ENCODE data around the gene RNASEH2A.

Gene RNASEH2A

DNA sequence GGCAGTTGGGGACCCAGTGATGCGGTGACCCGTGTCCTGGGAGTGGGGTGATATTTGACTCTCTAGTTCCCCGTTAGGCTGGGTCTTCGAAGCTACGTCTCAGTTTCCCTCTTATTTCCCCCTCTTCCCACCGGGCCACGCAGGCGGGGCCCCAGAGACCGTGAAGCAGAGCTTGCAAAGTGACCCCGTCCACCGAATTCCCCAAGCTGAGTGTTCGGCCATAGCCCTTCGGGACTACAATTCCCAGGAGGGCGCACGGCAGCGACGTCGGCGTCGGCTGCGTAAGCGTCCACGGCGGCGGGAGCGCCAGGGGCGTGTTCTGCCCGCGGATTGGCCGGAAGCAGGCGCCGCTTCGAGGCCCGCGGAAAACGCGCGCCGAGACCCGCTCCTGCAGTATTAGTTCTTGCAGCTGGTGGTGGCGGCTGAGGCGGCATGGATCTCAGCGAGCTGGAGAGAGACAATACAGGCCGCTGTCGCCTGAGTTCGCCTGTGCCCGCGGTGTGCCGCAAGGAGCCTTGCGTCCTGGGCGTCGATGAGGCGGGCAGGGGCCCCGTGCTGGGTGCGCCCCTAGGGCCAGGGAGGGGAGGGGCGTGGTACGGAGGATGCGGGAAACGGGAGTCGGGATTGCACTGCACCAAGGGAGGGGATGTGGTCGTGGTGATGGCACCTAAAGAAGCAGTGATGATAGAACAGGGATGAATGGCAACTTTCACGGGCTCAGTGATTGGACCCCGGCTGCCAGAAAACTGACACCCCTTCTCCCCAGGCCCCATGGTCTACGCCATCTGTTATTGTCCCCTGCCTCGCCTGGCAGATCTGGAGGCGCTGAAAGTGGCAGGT, at the start of gene RNASEH2A:
Gene RNASEH2A (plus strand): TSS at position 343 of the 840 bp plus-strand sequence. CDS start 90 bp downstream, at position 433.
- peaks cover 1% of the 10 kb centered on the region for H3K36me3 Mint-ChIP-seq
- H3K27me3 Mint-ChIP-seq, result no peaks in the 10 kb centered on the region
- no peaks in the 10 kb centered on the region for H3K9me3 Mint-ChIP-seq
- H3K4me3 Mint-ChIP-seq, result peak within 1 kb of the TSS; percentile 96
- peaks cover 23% of the 10 kb centered on the region for H3K4me1 Mint-ChIP-seq
- H3K27ac Mint-ChIP-seq, result peak within 1 kb of the TSS; percentile 84

DNA sequence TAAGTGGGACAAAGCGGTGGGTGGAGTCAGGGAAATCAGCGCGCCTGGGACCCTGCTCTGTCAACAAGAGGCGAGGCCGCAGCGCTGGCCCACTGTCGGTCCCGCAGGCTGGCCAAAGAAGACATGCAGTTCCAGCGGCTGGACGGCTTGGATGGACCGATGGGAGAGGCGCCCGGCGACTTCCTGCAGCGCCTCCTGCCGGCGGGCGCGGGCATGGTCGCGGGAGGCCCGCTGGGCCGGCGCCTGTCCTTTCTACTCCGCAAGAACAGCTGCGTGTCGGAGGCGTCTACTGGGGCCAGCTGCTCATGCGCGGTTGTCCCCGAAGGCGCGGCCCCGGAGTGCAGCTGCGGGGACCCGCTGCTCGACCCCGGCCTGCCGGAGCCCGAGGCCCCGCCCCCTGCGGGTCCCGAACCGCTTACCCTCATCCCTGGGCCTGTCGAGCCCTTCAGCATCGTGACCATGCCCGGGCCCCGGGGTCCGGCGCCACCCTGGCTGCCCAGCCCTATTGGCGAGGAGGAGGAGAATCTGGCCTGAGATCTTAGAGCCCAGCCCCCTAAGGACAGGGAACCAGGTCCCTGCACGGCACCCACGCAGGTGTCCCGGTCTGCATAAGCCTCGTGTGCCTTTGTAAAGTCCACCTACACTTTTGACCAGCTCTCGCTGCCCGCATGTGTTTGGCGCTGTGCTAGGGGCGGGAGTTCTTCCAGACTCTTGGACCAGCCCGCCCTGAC, 48.7 kb upstream of the RNASEH2A start:
- Mint-ChIP-seq H3K36me3 (no peaks in the 10 kb centered on the region), H3K4me1 (peaks cover 5% of the 10 kb centered on the region), H3K27me3 (peaks cover 3% of the 10 kb centered on the region), H3K9me3 (no peaks in the 10 kb centered on the region), H3K4me3 (peak overlapping the region; percentile 52), H3K27ac (no peak overlapping the region)

DNA sequence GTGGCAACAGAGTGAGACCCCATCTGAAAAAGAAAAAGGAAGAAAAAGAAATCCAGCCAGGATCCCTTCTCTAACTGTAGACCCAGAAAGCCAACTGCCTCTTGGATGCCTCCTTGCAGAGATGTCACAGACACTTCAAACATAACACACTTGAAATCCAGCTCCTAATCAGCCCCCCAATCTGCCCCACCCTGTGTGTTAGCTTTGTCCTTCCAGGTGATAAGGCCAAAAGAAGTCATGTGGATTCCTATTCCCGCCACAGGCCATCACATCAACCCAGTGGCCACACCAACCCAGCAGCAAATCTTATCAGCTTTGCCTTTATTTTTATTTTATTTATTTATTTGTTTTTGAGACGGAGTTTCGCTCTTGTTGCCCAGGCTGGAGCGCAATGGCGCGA, 46.7 kb upstream of the RNASEH2A start:
- H3K9me3 Mint-ChIP-seq, result no peaks in the 10 kb centered on the region
- no peaks in the 10 kb centered on the region for H3K36me3 Mint-ChIP-seq
- H3K27me3 Mint-ChIP-seq, result peaks cover 3% of the 10 kb centered on the region
- peaks cover 5% of the 10 kb centered on the region for H3K4me1 Mint-ChIP-seq
- no peak overlapping the region for H3K27ac Mint-ChIP-seq
- no peak overlapping the region for H3K4me3 Mint-ChIP-seq

DNA sequence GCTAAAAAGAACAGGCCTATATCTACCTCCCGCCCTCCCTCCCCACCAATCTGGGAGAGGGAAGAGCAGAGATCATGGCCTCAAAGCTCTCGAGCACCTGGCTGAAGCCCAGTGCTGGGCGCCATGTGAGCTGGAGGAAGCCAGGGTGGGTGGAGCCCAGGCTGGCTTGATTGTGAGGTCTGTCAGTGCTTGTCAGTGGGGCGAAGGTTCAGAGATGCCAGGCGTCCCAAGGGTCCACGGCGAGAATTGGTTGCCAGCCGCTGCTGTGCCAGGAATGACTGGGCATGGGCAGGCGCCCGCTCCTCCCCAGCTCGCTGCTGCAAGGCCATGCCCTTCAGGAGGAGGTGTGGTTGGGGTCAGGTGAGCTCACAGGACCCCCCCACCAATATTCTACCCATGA, 43.3 kb upstream of the RNASEH2A start:
- no peak overlapping the region for H3K27ac Mint-ChIP-seq
- peaks cover 5% of the 10 kb centered on the region for H3K4me1 Mint-ChIP-seq
- H3K4me3 Mint-ChIP-seq, result no peak overlapping the region
- no peaks in the 10 kb centered on the region for H3K27me3 Mint-ChIP-seq
- H3K36me3 Mint-ChIP-seq, result no peaks in the 10 kb centered on the region
- H3K9me3 Mint-ChIP-seq, result no peaks in the 10 kb centered on the region

DNA sequence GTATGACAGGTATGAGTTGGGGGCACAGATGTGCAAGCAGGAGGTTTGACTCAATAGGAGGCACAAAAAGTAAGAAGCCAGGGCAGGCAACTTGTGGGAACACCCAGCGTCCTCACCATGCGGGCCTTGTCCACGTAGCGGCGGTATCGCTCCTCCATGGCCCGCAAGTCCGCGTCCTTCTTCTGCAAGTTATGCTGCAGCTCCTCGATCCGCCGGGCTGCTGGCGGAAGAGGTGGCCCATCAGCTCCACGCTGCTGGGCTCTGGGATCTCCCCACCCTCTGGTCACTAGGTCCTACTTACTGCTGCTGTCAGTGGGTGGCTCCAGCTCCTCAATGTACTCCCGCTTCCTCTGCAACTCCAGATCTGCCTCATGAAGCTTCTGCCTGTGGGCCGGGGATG, 41.7 kb upstream of the RNASEH2A start:
- H3K36me3 Mint-ChIP-seq, result no peaks in the 10 kb centered on the region
- no peak overlapping the region for H3K4me3 Mint-ChIP-seq
- no peaks in the 10 kb centered on the region for H3K9me3 Mint-ChIP-seq
- H3K27ac Mint-ChIP-seq, result no peak overlapping the region
- H3K27me3 Mint-ChIP-seq, result no peaks in the 10 kb centered on the region
- H3K4me1 Mint-ChIP-seq, result peaks cover 5% of the 10 kb centered on the region

DNA sequence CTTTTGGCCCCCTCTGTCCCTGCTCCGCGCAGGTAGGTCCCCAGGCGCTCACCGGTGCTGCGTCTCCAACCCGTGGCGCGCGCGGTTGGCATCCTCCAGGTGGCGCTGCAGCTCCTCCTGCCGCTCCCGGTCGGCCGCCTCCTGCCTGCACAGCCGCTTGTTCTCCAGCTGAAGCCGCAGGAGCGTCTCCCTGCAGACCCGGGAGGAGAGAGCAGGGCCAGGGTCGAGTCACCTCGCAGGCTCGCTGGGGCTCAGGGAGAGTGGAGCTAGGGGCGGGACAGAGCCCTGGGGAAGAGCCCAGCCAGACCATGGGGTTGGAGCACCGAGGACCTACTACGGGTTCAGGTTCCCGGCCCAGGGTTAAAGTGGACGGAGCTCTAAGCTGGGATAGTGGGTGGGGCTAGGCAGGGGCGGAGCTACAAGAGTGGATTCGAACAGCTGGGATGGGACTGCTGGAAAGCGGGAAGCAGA, 40.3 kb upstream of the RNASEH2A start:
- no peaks in the 10 kb centered on the region for H3K9me3 Mint-ChIP-seq
- no peaks in the 10 kb centered on the region for H3K27me3 Mint-ChIP-seq
- H3K27ac Mint-ChIP-seq, result no peak overlapping the region
- no peaks in the 10 kb centered on the region for H3K4me1 Mint-ChIP-seq
- no peak overlapping the region for H3K4me3 Mint-ChIP-seq
- H3K36me3 Mint-ChIP-seq, result no peaks in the 10 kb centered on the region

DNA sequence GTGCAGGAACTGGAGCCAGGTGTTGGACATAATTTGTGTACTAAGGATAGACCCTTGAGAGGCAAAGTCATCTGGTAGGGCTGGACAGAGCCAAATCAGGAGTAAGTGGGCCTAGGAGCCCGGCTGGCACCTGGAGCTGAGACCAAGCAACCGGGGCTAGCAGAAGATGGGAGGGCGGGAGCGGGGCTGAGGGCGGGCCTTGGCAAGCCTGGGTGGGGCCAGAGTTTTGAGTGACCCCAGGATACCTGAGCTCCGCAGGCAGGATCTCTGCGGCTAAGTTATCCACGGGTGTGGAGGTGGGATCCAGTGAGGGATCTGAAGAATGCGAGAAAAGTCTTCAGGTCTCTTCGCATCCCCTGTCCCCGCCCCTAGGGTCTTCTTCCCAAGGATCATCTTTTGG, 39.2 kb upstream of the RNASEH2A start:
- Mint-ChIP-seq H3K4me1 (no peaks in the 10 kb centered on the region), H3K27me3 (no peaks in the 10 kb centered on the region), H3K9me3 (no peaks in the 10 kb centered on the region), H3K36me3 (no peaks in the 10 kb centered on the region), H3K27ac (no peak overlapping the region), H3K4me3 (no peak overlapping the region)

DNA sequence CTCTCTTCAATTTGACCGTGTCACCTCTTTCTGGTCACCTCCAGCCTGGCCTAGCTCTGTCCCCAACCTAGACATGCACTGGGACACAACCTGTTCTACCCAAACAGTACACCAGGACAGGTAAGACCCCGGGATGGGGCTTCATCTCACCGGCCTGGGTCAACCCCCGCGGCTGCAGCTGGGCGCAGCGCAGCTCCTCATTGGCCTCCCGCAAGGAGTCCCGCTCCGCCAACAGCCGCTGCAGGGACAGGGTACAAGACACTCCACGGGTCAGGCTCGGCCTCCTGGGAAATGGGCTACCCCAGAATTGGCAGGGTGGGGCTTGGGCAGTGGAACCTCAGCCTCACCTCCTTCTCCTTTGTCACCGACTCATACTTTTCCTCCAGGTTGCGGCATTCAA, 38.7 kb upstream of the RNASEH2A start:
- no peak overlapping the region for H3K27ac Mint-ChIP-seq
- no peaks in the 10 kb centered on the region for H3K4me1 Mint-ChIP-seq
- no peaks in the 10 kb centered on the region for H3K36me3 Mint-ChIP-seq
- H3K4me3 Mint-ChIP-seq, result no peak overlapping the region
- H3K9me3 Mint-ChIP-seq, result no peaks in the 10 kb centered on the region
- H3K27me3 Mint-ChIP-seq, result no peaks in the 10 kb centered on the region

DNA sequence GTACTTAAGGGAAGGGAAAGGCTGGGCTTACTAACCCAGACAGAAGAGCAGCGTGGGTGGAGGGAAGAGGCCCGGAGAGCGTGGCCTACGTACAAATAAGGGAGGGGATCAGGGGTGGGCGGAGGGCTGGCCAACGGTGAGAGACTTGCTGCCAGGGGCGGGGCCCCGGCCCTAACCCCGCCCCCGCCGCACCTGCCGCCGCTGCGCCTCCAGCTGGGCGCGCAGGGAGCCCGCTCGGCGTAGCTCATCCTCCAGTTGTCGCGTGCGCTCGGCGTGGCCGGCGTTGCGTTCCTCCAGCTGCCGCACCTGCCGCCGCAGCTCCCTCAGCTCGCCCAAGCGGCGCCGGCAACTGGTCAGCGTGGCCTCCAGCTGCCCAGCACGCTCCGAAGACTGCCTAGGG, 36.7 kb upstream of the RNASEH2A start:
- H3K4me3 Mint-ChIP-seq, result peak overlapping the region; percentile 47
- peak overlapping the region; percentile 59 for H3K27ac Mint-ChIP-seq
- no peaks in the 10 kb centered on the region for H3K27me3 Mint-ChIP-seq
- H3K9me3 Mint-ChIP-seq, result no peaks in the 10 kb centered on the region
- peaks cover 8% of the 10 kb centered on the region for H3K4me1 Mint-ChIP-seq
- H3K36me3 Mint-ChIP-seq, result no peaks in the 10 kb centered on the region

DNA sequence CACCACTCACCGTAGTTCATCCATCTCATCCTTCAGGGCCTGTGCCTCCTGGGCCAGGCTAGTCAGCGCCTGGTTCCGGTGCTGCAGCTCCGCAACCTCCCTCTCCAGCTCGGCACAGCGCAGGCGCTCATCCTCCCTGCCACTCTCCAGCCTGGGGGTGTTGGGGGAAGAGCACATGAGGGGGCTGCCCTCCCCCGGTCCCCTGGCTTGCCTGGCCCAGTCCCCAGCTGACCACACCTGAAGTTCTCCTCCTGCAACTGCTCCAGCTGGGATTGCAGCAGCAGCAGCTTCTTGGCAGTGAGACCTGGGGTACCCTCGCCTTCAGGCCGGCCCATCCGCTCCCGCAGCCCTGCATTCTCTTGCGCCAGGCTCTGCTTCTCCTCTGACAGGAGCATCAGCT, 35.5 kb upstream of the RNASEH2A start:
- no peak overlapping the region for H3K27ac Mint-ChIP-seq
- no peak overlapping the region for H3K4me3 Mint-ChIP-seq
- H3K9me3 Mint-ChIP-seq, result no peaks in the 10 kb centered on the region
- peaks cover 8% of the 10 kb centered on the region for H3K4me1 Mint-ChIP-seq
- no peaks in the 10 kb centered on the region for H3K27me3 Mint-ChIP-seq
- H3K36me3 Mint-ChIP-seq, result no peaks in the 10 kb centered on the region

DNA sequence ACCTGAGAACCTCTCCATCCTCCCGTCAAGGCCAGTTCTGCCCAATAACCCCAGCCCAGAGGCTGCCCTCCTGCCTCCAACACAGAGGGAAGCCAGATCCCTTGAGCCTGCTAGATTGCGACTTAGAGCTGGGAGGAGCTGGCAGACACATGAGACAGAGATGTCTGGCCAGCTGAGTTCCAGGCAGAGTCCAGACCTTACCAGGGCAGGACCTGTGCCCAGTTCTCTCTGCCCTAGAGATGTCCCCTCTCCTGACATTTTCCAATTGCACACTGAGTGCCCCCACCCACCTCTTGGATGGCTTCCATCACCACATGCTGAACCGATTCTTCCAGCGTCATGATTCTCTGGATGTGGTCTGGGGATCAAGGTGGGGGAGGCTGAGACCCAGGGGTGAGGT, 34.1 kb upstream of the RNASEH2A start:
- H3K27me3 Mint-ChIP-seq, result no peaks in the 10 kb centered on the region
- H3K4me1 Mint-ChIP-seq, result peaks cover 9% of the 10 kb centered on the region
- H3K36me3 Mint-ChIP-seq, result no peaks in the 10 kb centered on the region
- no peaks in the 10 kb centered on the region for H3K9me3 Mint-ChIP-seq
- H3K4me3 Mint-ChIP-seq, result no peak overlapping the region
- H3K27ac Mint-ChIP-seq, result no peak overlapping the region

DNA sequence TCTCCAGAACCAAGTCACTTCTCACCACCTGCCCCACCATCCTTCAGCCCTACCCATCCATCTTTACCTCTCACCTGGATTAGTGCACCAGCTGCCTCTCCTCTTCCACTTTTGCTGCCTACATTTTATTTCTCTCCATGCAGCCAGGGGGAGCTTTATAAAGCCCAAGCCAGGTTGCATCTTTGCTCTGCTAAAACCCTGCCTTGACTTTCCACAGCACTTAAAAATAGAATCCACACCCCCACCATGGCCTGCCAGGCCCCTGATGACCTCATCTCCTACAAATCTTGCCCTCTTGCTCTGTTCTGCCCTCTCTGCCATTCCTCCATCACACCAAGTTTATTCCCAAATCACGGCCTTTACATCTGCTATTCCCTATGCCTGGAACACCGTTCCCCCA, 32.8 kb upstream of the RNASEH2A start:
- Mint-ChIP-seq H3K4me3 (no peak overlapping the region), H3K9me3 (no peaks in the 10 kb centered on the region), H3K36me3 (no peaks in the 10 kb centered on the region), H3K27me3 (no peaks in the 10 kb centered on the region), H3K27ac (peak overlapping the region; percentile 3), H3K4me1 (peaks cover 19% of the 10 kb centered on the region)

DNA sequence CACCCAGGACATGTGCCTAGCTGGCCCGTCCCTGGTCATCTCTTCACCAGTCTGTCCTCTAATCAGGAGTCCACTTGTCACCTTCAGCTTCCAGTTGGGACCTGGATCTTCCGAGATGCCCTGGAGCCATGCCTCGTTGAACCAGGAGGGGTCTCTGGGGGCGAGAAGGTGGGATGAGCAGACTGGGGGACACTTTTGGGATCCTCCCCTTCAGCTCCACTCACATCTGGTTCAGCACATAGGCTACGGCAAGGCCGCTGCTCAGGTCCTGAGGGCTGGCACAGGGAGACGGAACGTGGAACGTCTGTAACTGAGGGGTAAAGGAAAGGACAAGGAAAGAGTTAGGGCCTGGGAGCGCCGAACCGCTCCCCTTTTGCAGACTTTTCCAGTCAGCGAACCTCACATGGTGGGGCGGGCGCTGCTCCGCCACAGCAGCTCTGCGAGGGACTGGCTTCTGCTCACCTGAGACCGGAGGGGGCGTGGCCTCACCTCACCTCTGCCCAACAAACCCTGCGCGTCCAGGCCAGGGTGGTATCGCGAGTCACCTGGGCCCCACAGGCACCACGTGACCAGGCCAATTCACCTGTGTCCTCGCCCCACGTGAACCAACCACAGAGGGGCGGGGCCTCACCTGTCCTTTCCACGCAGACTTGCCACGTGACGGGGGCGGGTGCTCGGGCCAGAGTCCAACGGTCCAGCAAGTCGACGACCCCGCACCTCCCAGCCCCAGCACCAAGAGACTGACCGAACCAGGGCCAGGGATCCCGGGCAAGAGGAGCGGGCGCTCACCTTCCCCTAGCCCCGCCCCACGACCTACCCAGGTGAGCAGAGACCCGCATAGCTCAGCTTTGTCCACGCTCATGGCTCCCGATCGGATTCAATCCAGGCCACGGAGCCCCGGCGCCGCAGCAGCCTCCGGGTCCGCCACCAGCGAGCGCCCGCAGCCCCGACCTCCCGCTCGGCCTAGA, 31.5 kb upstream of the RNASEH2A start, which contains the start of gene HOOK2:
Gene HOOK2 (minus strand): TSS at position 965 of the 968 bp plus-strand sequence. CDS start 103 bp downstream, at position 862.
- H3K4me1 Mint-ChIP-seq, result peaks cover 27% of the 10 kb centered on the region
- H3K36me3 Mint-ChIP-seq, result no peaks in the 10 kb centered on the region
- peak within 1 kb of the TSS; percentile 80 for H3K4me3 Mint-ChIP-seq
- H3K9me3 Mint-ChIP-seq, result no peaks in the 10 kb centered on the region
- peak within 1 kb of the TSS; percentile 76 for H3K27ac Mint-ChIP-seq
- H3K27me3 Mint-ChIP-seq, result no peaks in the 10 kb centered on the region

DNA sequence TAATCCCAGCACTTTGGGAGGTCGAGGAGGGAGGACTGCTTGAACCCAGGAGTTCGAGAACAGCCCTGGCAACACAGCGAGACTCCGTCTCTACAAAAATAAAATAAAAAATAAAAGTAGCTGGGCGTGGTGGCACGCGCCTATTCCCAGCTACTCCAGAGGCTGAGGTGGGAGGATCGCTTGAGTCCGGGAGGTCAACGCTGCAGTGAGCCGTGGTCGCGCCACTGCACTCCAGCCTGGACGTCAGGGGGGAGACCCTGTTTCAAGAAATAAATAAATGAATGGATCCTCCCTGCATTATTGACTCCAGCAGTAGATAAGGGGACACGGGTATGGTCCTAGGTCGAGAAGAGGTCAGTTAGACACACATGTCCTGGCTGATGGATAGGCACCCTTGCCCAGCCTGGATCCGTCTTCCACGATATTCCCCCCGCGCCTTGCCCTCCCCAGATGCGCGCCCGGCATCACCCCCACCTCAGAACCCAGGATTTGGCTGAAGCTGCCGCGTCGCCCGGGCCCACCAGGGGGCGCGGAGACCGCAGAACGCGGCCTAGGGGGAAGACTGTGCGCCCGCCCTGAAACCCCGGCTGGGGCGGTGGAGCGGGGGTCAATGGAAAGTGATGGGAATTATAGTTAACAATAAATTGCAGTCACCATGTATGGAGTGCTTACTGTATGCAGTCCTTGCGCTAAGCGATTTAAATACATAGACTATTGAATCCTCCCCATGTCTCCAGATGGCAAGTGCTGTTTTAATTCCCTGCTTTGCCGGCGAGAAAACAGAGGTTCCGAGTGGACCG, 29.0 kb upstream of the RNASEH2A start:
- Mint-ChIP-seq H3K4me3 (peak overlapping the region; percentile 83), H3K27me3 (no peaks in the 10 kb centered on the region), H3K36me3 (no peaks in the 10 kb centered on the region), H3K27ac (peak overlapping the region; percentile 77), H3K9me3 (no peaks in the 10 kb centered on the region), H3K4me1 (peaks cover 37% of the 10 kb centered on the region)
